HG02852 (cell line): Measurements from ENCODE around the gene TST.

Experiments used
- ATAC-seq: cut with Tn5 transposase; IDR thresholded peaks from one replicate; pipeline ENCODE4 v1.9.1; 2021; ENCODE audit warnings: mild to moderate bottlenecking, moderate library complexity; ENCODE audit not compliant: unreplicated experiment

The TST gene

GRCh38 chr22:37054056-37054395 is 34.8 kb upstream of the TST start:
- no peak for ATAC-seq

- ATAC-seq: no peak
Observed at GRCh38 chr22:37053310-37054055, 34.2 kb upstream of the TST start.

GRCh38 chr22:37052386-37053309 is 33.4 kb upstream of the TST start:
- no peak for ATAC-seq

- no peak for ATAC-seq
Observed at GRCh38 chr22:37051391-37052385, 32.4 kb upstream of the TST start, which contains the start of gene KCTD17. Gene KCTD17 (plus strand): TSS chr22:37051742. CDS start chr22:37051761, 19 bp downstream.

- no peak for ATAC-seq
Observed at GRCh38 chr22:37050913-37051312, 31.7 kb upstream of the TST start.

- no peak for ATAC-seq
Observed at GRCh38 chr22:37049224-37049623, 30.0 kb upstream of the TST start.

GRCh38 chr22:37048133-37048532 is 28.9 kb upstream of the TST start:
- ATAC-seq: no peak

- no peak for ATAC-seq
Observed at GRCh38 chr22:37047006-37047405, 27.8 kb upstream of the TST start.

- no peak for ATAC-seq
Observed at GRCh38 chr22:37046589-37046988, 27.3 kb upstream of the TST start.

GRCh38 chr22:37045958-37046357 is 26.7 kb upstream of the TST start:
- ATAC-seq: no peak

GRCh38 chr22:37044634-37045625 is 25.7 kb upstream of the TST start:
- no peak for ATAC-seq

GRCh38 chr22:37043828-37044538 is 24.7 kb upstream of the TST start:
- no peak for ATAC-seq

GRCh38 chr22:37043209-37043827 is 24.1 kb upstream of the TST start:
- ATAC-seq: no peak

GRCh38 chr22:37039466-37039865 is 20.2 kb upstream of the TST start:
- ATAC-seq: no peak

- ATAC-seq: no peak
Observed at GRCh38 chr22:37037669-37038068, 18.4 kb upstream of the TST start.

- no peak for ATAC-seq
Observed at GRCh38 chr22:37036655-37037377, 17.6 kb upstream of the TST start.

- ATAC-seq: no peak
Observed at GRCh38 chr22:37033605-37034430, 14.6 kb upstream of the TST start.
